ENCODE data around the gene PER1. TPM values are rescaled to one million over a fixed set of nuclear protein-coding genes. Genes with fewer than 3 reads are reported as not detected.

PER1 gene
- total RNA-seq, 1 experiment from 2014 or later = 5.6 TPM

DNA sequence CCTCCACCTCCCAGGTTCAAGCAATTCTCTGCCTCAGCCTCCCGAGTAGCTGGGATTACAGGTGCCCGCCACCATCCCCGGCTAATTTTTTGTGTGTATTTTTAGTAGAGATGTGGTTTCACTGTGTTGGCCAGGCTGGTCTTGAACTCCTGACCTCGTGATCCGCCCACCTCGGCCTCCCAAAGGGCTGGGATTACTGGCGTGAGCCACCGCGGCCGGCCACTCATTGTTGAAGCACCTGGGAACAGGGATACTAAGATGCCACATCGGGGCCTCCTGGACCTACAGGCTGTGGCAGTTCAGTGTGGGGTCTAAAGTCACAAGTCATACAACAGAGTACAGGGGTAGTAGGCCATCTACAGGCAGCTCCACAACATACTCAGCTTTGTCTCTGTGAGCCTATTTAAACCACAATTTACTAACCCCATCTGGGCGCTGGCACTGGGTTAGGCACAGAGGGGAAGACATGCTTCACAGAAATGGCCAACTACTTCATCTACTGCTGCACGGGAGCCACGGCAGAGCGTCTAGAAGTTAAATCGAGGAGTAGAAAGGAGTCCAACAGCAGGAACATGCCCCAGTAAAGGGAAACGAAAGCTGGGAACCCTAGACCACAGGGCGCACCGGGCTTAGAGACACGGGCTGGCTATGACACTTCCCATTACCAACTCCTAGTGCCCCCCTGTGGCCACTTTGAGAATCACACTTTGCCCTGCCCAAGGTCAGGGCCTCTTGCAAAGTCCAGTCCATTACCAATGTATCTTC, 6.2 kb upstream of the PER1 start:
- in situ Hi-C loops (cut with HindIII; ENCODE audit: low pct_unique_long_range_greater_than_20kb, low sequenced_read_pairs) = no loop called here
- DNase-seq (ENCODE audit: low read depth) = peak; percentile 73

DNA sequence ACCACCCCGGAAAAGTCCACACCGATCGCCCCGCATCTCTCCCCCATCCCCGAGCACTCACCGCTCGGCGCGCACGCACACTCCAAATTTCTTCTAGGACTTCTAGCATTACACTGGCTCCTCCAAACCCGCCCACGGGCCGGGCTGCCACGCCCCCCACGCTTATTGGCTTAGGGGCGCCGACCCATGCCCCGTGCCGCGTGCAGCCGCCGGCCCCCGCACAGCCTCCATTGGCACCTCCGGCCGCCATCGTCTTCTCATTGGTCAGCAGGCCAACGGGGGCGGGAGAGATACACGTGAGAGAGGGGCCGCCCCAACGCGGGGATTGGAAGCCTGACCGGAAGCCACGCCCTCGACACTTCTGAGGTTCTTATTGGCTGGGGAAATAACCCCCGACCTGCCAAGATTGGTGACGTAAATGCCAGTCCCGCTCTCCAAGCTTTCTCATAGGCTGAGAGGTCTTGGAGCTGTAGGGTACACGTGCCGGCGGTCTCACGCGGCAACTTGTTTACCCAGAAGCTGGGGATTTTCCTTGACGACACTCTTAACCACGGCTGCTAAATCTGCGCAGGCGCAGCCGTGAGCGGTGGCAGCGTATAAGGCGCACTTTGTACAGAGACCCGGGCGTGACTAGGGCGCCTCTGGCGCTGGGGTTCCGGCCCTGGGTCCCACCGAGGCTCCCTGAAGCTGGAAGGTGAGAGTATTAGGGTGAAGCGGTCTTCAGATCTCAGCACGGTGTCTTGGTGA, 4.2 kb upstream of the PER1 start:
- peak; percentile 100 for DNase-seq (ENCODE audit: low read depth)
- in situ Hi-C loops (cut with HindIII; ENCODE audit: low pct_unique_long_range_greater_than_20kb, low sequenced_read_pairs) = no loop called here

DNA sequence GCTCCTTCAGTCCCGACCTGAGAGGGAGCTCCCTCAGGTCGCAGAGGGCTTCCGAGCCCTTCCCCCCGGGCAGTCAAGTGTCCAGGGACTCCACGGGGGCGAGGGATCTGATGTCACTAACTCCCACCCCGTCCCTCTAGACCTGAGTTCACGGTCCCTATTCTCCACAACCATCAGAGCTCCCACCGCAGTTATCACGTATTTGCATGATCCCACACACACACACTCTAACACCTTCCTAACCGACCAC, 3.7 kb upstream of the PER1 start:
- in situ Hi-C loops (cut with HindIII; ENCODE audit: low pct_unique_long_range_greater_than_20kb, low sequenced_read_pairs) = no loop called here
- DNase-seq (ENCODE audit: low read depth) = no peak

DNA sequence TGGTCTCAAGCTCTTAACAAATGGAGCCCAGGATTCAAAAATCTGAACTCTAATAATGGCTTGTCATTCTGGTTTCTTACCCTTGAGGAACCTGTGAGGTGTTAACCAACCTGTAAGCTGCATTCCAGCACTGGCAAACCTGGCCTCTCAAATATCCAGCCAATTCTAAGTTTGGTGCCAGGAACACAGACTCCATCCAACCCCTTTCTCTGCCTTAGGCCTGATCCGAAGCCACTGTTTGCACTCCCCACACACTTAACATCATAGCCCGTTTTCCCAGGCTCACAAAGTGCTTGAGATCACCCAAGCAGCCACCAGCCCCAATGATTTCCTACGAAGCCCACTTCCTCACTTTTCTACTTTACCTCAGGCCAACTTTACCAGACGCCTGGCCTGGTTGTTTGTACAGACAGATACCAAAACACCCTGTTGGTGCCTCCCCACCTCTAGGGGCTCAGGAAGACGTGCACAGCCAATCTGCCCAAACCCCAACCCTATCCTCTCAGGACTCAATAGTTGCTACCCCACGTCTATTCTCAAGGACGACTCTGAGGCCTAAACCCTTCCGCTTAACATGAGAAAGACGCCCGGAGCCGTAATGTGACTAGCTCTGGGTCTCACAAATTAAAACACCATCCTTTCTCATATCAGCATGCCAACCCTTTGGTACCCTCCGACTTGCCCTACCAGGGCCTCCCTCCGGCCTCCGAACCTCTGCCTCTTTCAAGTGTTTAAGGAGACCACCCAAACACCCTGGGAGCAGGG, 3.2 kb upstream of the PER1 start:
- in situ Hi-C loops (cut with HindIII; ENCODE audit: low pct_unique_long_range_greater_than_20kb, low sequenced_read_pairs) = no loop called here
- DNase-seq (ENCODE audit: low read depth) = no peak

DNA sequence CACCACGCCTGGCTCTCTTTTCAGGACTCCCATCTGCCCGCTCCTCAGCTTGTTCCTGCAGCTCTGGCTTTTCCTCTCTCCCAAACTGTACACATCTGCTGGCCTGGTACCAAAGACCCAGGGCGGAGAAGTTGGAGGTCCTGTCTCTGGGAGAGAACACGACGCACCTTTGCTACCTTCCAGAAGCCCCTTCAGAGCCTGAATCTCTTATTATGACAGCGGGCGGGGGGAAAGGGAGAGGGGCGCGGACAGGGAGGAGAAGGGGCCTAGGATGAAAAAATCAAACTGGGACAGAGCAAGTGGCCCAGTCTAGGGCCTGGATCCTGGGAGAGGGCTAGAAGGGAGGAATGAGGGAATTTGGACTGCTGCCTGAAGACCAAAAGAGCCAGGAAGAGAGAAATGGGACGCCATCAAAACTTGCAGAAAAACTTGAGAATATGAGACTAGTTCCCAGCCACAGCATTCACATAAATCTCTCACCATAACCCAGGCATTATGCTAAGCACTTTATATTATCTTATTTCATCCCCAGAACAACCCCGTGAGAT, 2.5 kb upstream of the PER1 start:
- in situ Hi-C loops (cut with HindIII; ENCODE audit: low pct_unique_long_range_greater_than_20kb, low sequenced_read_pairs) = no loop called here
- no peak for DNase-seq (ENCODE audit: low read depth)

DNA sequence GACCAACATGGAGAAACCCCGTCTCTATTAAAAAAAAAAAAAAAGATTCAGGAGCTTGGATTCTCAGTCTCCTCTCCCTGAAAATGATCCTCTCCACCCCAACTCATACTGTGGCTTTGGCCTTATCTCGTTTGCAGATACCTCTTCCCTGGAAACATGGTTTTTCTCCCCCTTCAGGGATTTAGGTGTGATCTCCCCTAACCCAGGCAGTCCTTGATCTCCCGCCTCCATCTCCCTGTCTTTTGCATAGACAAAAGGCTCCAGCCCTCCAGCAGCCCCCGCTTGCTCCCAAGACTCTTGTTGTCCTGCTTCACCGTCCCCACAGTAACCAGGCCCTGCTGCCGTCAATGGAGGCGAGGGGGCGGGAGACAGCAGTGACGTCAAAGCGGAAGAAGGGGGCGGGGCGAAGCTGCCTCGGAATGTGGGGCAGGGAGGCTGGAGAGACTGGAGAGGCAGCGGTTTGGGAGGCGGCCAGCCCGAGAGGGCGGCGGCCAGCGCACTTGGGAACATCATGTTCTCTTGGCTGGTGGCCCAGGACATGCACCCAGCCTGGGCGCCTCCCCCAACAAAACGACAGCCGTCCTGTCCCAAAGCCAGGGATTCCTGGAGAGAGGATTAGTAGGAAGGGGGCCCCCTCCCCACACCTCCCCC, 1.9 kb upstream of the PER1 start:
- in situ Hi-C loops (cut with HindIII; ENCODE audit: low pct_unique_long_range_greater_than_20kb, low sequenced_read_pairs) = no loop called here
- peak; percentile 95 for DNase-seq (ENCODE audit: low read depth)

DNA sequence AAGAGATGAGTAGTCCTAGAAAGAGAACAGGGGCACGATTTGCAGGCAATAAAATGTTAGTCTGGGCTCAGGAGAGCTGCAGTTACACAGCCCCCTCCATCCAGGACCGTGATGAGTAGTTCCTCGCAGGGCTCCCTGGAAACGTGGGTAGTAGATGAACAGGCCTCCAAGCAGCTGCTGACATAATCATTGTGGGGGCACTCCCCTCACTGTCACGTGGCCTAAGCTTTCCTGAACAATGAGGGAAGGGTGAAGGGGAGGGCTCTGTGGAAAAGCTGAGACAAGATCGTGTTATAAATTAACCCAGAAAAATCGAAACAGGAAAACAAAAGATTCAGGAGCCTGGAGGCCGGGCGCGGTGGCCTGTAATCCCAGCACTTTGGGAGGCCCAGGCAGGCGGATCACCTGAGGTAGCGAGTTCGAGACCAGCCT, 1.3 kb upstream of the PER1 start:
- DNase-seq (ENCODE audit: low read depth) = peak; percentile 98
- in situ Hi-C loops (cut with HindIII; ENCODE audit: low pct_unique_long_range_greater_than_20kb, low sequenced_read_pairs) = no loop called here

DNA sequence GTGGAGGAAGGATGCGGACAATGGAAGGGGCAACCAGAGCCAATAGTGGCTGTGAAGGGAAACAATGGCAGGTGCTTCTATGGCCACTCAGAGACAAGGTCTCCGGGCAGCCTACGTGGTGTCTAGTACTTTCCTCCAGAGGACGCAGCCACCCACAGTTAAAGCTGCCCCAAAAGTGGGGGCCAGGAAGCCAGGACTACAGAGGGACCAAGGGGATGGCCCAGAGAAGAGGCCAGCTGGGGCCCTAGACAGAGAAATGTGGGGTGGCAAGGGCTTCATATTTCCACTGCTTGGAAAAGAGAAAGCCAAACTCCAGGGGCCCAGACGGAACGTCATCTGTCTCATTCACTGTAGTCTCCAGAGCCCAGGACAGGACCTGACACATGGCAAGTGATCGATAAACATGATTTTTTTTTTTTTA, 837 bp upstream of the PER1 start:
- no peak for DNase-seq (ENCODE audit: low read depth)
- in situ Hi-C loops (cut with HindIII; ENCODE audit: low pct_unique_long_range_greater_than_20kb, low sequenced_read_pairs) = no loop called here

DNA sequence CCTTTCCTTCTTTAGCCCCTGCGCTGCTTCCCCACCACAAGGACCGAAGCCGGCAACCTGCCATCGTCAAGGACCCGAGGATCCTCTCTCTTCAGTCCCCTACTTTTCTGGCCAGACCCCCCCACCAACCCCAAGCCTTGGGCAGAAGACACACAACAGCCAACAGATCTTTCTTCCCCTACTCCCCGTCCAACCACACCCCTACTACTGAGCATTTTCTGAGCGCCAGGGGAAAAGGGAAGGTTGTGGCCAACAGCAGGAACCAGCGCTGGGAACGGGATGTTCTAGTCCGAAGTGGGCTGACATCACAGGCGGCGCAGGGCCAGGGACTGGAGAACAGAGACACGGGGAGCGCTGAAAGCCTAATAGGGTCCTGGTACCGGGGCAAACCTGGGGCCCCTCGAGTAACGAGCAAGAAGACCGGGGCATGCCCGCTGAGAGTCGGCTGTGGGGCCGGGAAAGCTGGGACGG, 528 bp downstream of the PER1 start:
- in situ Hi-C loops (cut with HindIII; ENCODE audit: low pct_unique_long_range_greater_than_20kb, low sequenced_read_pairs) = no loop called here
- peak; percentile 25 for DNase-seq (ENCODE audit: low read depth)

DNA sequence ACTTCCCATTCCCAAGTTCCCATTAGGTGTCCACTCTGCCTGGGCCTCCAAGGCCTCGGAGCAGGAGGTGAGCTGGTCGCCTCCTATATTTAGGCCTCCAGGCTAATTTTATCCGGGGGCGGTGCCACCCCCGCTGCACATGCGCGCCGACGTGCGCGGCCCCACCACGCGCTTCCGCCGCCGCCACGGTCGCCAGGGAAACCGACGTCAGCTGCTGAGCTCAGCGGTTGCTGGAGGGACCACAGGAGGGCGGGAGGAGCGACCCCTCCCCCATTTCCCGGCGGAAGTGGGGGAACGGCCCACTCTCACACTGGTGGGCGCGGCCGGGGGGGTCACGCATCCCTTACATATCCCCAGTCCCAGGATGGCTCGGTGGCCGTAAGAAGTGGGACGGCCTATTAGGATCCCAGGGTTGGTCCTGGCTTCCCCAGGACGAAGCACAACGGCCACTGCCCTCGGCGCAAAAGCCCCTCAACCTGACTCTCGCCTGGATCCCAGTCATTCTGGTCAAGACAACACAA, 1.0 kb downstream of the PER1 start:
- in situ Hi-C loops (cut with HindIII; ENCODE audit: low pct_unique_long_range_greater_than_20kb, low sequenced_read_pairs) = no loop called here
- peak; percentile 83 for DNase-seq (ENCODE audit: low read depth)

DNA sequence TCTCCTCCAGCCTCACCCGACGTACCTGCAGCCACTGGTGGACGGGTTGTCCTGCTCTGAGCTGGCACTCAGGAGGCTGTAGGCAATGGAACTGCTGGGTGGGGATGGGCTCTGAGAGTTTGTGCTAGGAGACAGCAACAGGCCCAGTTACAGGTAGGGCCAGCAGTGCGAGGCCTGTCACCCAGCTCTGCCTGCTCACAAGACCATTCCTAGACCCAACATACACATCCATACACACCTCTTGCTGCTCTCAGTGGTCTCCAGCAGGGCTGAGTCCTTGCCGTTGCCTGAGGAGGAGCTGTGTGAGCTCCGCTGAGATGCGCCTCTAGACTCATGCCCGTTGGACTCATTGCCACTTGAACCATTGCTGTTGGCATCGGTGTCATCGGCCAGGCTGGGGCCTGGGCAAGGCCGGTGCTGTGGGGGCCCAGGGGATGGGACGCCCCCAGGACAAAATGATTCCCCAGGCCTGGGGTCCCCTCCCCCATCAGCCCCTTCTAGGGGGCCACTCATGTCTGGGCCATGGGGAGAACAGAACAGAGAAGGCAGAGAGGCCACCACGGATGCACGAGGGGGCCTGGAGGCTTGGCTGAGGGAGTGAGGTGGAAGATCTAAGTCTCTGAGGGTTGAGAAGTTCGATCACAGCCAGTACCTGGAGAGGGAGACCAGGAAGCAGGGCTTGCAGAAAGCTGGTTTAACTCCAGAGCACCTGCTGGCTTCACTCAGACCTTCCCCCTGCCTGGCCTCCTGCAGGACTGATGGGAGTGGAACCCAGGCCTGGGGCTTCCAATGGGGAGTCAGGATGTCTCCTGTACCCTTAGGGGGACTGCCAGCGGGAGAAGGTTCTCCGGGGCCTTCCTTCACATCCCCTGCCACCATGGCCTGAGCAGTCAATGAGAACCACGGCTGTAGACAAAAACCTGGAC, 1.7 kb downstream of the PER1 start:
- in situ Hi-C loops (cut with HindIII; ENCODE audit: low pct_unique_long_range_greater_than_20kb, low sequenced_read_pairs) = no loop called here
- no peak for DNase-seq (ENCODE audit: low read depth)

DNA sequence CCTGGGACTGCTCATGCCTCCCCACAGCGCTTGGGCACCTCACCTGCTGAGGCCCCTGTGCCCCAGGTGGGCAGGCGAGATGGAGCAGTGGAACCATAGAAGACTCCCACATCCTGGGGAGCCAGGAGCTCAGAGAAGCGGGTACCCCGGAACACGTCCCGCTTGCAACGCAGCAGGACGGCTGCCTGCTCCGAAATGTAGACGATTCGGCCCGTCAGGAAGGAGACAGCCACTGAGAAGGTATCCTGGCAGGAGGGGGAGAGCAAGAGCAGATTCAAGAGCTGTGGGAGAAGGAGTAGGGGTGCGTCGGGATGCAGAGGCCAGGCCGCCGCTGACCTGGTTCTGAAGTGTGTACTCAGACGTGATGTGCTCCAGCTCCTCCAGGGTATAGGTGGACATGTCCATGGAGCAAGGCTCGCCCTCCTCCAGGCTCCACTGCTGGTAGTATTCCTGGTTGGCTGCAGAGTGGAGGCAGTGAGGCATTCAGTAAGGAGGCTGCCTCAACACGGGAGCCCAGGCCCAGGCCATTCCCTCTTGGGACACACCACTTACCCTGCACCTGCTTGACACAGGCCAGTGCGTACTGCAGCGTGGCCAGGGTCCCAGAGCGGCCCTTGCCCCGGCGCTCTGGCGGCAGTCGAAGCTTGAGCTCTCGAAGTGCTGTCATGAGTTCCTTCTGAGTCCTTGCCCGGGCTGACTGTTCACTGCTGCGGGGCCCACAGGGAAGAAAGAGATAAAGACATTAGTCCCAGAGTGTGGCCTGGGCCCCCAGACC, 2.6 kb downstream of the PER1 start:
- no peak for DNase-seq (ENCODE audit: low read depth)
- in situ Hi-C loops (cut with HindIII; ENCODE audit: low pct_unique_long_range_greater_than_20kb, low sequenced_read_pairs) = no loop called here

DNA sequence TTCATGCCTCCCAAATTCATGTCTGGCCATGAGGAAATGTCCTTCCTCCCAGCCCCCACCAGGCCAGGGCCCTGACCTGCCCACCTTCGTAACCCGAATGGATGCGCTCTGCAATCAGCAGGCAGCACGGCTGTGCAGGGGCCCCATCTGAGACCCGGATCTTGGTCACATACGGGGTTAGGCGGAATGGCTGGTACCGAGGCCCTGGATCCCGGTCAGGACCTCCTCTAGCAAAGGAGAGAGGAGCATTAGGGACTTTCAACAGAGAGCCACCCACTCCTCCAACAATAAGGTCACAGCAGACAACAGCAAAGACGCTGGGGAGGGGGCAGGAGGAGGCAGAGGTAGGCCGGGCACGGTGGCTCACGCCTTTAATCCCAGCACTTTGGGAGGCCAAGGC, 3.6 kb downstream of the PER1 start:
- no peak for DNase-seq (ENCODE audit: low read depth)
- in situ Hi-C loops (cut with HindIII; ENCODE audit: low pct_unique_long_range_greater_than_20kb, low sequenced_read_pairs) = no loop called here

DNA sequence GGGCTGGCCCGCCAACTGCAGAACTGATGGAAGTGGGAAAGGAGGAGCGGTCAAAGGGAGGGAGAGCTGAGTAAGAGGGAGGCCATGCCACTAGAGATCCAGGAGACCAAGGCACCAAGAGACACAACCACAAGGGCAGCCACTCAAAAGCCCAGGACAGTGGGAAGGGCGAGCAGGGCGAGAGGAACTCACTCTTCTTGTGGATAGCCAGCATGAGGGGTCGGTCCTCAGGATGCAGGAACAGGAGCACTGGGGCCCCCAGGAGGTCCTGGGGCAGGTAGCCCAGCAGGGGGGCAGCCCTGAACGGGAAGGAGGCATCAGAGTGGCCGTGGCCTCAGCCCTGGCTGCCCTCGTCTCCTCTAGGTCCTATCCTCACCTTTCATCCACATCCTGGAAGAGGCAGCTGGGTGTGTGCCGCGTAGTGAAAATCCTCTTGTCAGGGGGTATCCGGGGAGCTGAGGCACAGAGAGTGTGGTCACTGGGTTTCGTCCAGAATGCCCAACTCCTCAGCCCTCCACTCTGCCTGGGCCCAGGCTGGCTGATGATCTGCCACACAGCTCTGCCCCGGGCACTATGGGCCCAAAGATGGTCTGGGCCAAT, 4.3 kb downstream of the PER1 start:
- DNase-seq (ENCODE audit: low read depth) = no peak
- in situ Hi-C loops (cut with HindIII; ENCODE audit: low pct_unique_long_range_greater_than_20kb, low sequenced_read_pairs) = no loop called here

DNA sequence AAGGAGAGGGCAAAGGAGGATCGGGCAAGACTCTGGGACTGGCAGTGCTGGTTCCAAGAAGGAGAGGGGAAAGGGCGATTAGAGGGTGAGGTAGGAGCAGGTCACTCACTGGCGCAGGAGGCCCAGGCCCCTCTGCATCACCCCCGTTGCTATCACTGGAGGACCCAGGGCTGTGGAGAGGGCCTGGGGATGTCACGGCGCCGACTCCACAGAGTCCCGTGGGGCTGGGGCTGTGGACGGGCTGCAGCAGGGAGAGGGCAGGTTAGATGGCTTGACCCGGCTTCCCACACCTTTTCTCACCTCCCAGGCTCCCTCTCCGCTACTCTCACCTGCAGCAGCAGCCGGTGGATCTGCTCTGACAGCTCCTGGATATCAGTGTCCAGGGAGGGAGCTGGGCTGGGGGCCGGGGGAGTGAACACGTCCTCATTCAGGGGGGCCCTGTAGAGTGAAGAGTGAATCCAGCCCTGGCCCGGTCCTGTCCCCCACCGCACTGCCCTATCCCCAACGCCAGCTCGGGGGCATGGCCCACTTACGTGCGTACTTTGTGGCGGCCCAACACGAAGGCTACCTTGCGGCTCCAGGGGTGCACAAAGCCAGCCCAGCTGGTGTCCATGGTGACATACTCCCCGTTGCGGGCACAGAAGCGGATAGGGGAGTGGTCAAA, 4.9 kb downstream of the PER1 start:
- in situ Hi-C loops (cut with HindIII; ENCODE audit: low pct_unique_long_range_greater_than_20kb, low sequenced_read_pairs) = no loop called here

More for the DNA sequence above, 4.9 kb downstream of the PER1 start:
- no peak for DNase-seq (ENCODE audit: low read depth)

Data from Caki2 (cell line).